GM12878 (cell line): ENCODE results near the gene MAMDC4.

Experiments used
- EP300 ChIP-seq, 2 experiments: fragments of 150-350 bp in 1 of 2; IDR thresholded peaks; 2 replicates each; pipeline ENCODE4 v1.6.1; 2011 to 2012; ENCODE audit warnings: low read depth in 2 of 2, low read length in 2 of 2, borderline replicate concordance in 1 of 2, improper control_type of control experiment in 1 of 2, inconsistent platforms in 1 of 2; ENCODE audit not compliant: control insufficient read depth in 1 of 2
- ETV6 ChIP-seq, 2 experiments: fragments of 450-650 bp in 1 of 2; IDR thresholded peaks in 1 of 2; conservative IDR thresholded peaks in 1 of 2; 2 replicates each; pipeline ENCODE4 v1.6.1; 2014; ENCODE audit warnings: antibody characterized with exemption in 1 of 2, borderline replicate concordance in 1 of 2, low read depth in 1 of 2, mild to moderate bottlenecking in 1 of 2, moderate library complexity in 1 of 2
- GABPA ChIP-seq: IDR thresholded peaks from 2 replicates; pipeline ENCODE4 v1.6.1; 2014; ENCODE audit warnings: antibody characterized with exemption, low read depth, mild to moderate bottlenecking, inconsistent platforms
- HDAC2 ChIP-seq: fragments of 200-600 bp; sonication (generic); IDR thresholded peaks from 2 replicates; pipeline ENCODE4 v1.6.1; 2017
- NFIC ChIP-seq: IDR thresholded peaks from 2 replicates; pipeline ENCODE4 v1.6.1; 2012; ENCODE audit warnings: low read depth, mild to moderate bottlenecking, inconsistent platforms, low read length, moderate library complexity
- PAX8 ChIP-seq: fragments of 450-650 bp; IDR thresholded peaks from 2 replicates; pipeline ENCODE4 v1.6.1; 2017; ENCODE audit warnings: mild to moderate bottlenecking, moderate library complexity
- RCOR1 ChIP-seq: conservative IDR thresholded peaks from 2 replicates; pipeline ENCODE4 v1.6.1; 2012; ENCODE audit warnings: low read depth, low read length, improper control_type of control experiment
- STAT3 ChIP-seq: IDR thresholded peaks from 2 replicates; pipeline ENCODE4 v1.6.1; 2011; ENCODE audit warnings: low read depth, low read length, improper control_type of control experiment
- YBX1 ChIP-seq: fragments of 450-650 bp; IDR thresholded peaks from 2 replicates; pipeline ENCODE4 v1.6.1; 2016; ENCODE audit warnings: antibody characterized with exemption
- TF ChIP-seq, protein P1 (sequence below): fragments of 450-650 bp; IDR thresholded peaks from 2 replicates; pipeline ENCODE4 v1.6.1; 2017; ENCODE audit warnings: mild to moderate bottlenecking, moderate library complexity
- TF ChIP-seq, protein P2 (sequence below): IDR thresholded peaks from 2 replicates; pipeline ENCODE4 v1.6.1; 2012; ENCODE audit warnings: low read length, inconsistent platforms
- TF ChIP-seq, protein P3 (sequence below), 3 experiments: IDR thresholded peaks in 2 of 3; conservative IDR thresholded peaks in 1 of 3; 2 replicates each; pipeline ENCODE4 v1.5.1; 2011; ENCODE audit warnings: low read depth in 3 of 3, low read length in 3 of 3, mild to moderate bottlenecking in 3 of 3, control low read depth in 2 of 3, moderate library complexity in 2 of 3, inconsistent platforms in 1 of 3, mixed read lengths in 1 of 3; ENCODE audit not compliant: control insufficient read depth in 2 of 3, insufficient read depth in 1 of 3; ENCODE audit errors: extremely low read depth in 1 of 3

DNA sequence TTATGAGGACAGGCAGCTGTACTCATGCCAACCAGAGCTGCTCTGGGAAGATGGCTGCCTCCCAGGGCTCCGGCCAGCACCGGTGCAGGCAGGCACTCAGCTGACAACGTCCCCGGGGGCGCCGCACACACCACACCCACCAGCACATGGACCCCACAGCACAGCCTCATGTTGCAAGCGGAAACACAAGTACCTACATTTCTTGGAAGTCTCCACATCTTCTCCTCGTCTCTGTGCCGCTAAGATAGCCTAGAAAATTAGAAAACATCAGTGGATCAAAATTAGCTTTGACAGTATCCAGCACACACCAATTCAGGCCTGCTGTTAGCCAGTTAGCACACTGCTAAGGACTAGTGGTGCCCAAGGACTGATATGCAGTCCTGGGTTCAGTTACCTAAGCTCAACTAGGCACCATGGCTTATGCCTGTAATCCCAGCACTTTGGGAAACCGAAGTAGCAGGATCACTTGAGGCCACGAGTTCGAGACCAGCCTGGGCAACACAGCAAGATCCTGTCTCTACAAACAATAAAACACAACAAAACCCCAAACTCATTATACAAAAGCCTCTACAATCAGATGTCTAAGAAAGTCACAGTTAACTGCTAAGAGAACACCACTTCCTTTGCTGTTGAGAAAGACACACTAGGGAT, 11.6 kb downstream of the MAMDC4 start:
- TF ChIP-seq STAT3: no peak
- no peak for TF ChIP-seq HDAC2
- TF ChIP-seq PAX8: no peak
- no peak for TF ChIP-seq ETV6 (conservative IDR thresholded peaks at IDR 0.05 in 1 of 2, IDR thresholded peaks at IDR 0.05 in 1 of 2; ENCODE audit: borderline replicate concordance in 1 of 2, low read depth in 1 of 2)
- TF ChIP-seq, protein P1, sequence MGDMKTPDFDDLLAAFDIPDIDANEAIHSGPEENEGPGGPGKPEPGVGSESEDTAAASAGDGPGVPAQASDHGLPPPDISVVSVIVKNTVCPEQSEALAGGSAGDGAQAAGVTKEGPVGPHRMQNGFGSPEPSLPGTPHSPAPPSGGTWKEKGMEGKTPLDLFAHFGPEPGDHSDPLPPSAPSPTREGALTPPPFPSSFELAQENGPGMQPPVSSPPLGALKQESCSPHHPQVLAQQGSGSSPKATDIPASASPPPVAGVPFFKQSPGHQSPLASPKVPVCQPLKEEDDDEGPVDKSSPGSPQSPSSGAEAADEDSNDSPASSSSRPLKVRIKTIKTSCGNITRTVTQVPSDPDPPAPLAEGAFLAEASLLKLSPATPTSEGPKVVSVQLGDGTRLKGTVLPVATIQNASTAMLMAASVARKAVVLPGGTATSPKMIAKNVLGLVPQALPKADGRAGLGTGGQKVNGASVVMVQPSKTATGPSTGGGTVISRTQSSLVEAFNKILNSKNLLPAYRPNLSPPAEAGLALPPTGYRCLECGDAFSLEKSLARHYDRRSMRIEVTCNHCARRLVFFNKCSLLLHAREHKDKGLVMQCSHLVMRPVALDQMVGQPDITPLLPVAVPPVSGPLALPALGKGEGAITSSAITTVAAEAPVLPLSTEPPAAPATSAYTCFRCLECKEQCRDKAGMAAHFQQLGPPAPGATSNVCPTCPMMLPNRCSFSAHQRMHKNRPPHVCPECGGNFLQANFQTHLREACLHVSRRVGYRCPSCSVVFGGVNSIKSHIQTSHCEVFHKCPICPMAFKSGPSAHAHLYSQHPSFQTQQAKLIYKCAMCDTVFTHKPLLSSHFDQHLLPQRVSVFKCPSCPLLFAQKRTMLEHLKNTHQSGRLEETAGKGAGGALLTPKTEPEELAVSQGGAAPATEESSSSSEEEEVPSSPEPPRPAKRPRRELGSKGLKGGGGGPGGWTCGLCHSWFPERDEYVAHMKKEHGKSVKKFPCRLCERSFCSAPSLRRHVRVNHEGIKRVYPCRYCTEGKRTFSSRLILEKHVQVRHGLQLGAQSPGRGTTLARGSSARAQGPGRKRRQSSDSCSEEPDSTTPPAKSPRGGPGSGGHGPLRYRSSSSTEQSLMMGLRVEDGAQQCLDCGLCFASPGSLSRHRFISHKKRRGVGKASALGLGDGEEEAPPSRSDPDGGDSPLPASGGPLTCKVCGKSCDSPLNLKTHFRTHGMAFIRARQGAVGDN: no peak
- TF ChIP-seq, protein P2, sequence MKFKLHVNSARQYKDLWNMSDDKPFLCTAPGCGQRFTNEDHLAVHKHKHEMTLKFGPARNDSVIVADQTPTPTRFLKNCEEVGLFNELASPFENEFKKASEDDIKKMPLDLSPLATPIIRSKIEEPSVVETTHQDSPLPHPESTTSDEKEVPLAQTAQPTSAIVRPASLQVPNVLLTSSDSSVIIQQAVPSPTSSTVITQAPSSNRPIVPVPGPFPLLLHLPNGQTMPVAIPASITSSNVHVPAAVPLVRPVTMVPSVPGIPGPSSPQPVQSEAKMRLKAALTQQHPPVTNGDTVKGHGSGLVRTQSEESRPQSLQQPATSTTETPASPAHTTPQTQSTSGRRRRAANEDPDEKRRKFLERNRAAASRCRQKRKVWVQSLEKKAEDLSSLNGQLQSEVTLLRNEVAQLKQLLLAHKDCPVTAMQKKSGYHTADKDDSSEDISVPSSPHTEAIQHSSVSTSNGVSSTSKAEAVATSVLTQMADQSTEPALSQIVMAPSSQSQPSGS: no peak
- no peak for TF ChIP-seq GABPA
- no peak for TF ChIP-seq EP300 (IDR thresholded peaks at IDR 0.05; ENCODE audit: borderline replicate concordance in 1 of 2, control insufficient read depth in 1 of 2, low read depth in 2 of 2, low read length in 2 of 2)
- TF ChIP-seq RCOR1: no peak
- TF ChIP-seq, protein P3, sequence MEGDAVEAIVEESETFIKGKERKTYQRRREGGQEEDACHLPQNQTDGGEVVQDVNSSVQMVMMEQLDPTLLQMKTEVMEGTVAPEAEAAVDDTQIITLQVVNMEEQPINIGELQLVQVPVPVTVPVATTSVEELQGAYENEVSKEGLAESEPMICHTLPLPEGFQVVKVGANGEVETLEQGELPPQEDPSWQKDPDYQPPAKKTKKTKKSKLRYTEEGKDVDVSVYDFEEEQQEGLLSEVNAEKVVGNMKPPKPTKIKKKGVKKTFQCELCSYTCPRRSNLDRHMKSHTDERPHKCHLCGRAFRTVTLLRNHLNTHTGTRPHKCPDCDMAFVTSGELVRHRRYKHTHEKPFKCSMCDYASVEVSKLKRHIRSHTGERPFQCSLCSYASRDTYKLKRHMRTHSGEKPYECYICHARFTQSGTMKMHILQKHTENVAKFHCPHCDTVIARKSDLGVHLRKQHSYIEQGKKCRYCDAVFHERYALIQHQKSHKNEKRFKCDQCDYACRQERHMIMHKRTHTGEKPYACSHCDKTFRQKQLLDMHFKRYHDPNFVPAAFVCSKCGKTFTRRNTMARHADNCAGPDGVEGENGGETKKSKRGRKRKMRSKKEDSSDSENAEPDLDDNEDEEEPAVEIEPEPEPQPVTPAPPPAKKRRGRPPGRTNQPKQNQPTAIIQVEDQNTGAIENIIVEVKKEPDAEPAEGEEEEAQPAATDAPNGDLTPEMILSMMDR (IDR thresholded peaks at IDR 0.05 in 2 of 3, conservative IDR thresholded peaks at IDR 0.05 in 1 of 3; ENCODE audit: control insufficient read depth in 2 of 3, extremely low read depth in 1 of 3, insufficient read depth in 1 of 3, low read depth in 3 of 3, low read length in 3 of 3): no peak
- no peak for TF ChIP-seq YBX1
- no peak for TF ChIP-seq NFIC
